HEK293 (cell line): ENCODE measurements around the gene HSPA8.

Experiments used
- CTCF ChIA-PET: fragments of 350-600 bp; formaldehyde crosslinking; extraction: SDS; loops from one replicate; lab custom pipeline; 2021; ENCODE audit warnings: antibody characterized with exemption; lab: Yijun Ruan, JAX
- POLR2A ChIA-PET: fragments of 300-600 bp; formaldehyde crosslinking; extraction: SDS; loops from one replicate; lab custom pipeline; 2020; ENCODE audit warnings: antibody characterized with exemption, inconsistent platforms; lab: Yijun Ruan, JAX
- H3K27ac ChIP-seq: fragments of 200-500 bp; sonication (Bioruptor generic); 2 replicates; pipeline ENCODE4 v1.5.1; 2014; ENCODE audit warnings: low read depth, low read length, control low read depth, inconsistent platforms; ENCODE audit errors: extremely low read depth
- H3K36me3 ChIP-seq, 2 experiments: fragments of 200-500 bp in 1 of 2; sonication (Bioruptor generic) in 1 of 2; 1 replicate in 1 of 2; 2 replicates in 1 of 2; pipeline ENCODE4 v1.5.1; 2014 to 2017; ENCODE audit warnings: inconsistent platforms in 2 of 2, low read length in 2 of 2; ENCODE audit not compliant: control insufficient read depth in 2 of 2, insufficient read depth in 1 of 2
- H3K4me1 ChIP-seq: fragments of 200-500 bp; sonication (Bioruptor generic); 2 replicates; pipeline ENCODE4 v1.5.1; 2014; ENCODE audit warnings: mild to moderate bottlenecking, low read length, inconsistent platforms; ENCODE audit not compliant: control insufficient read depth, insufficient read depth
- H3K4me3 ChIP-seq: 2 replicates; pipeline ENCODE4 v1.5.1; 2011; ENCODE audit warnings: low read depth, mild to moderate bottlenecking, control low read depth, low read length, moderate library complexity
- H3K9me3 ChIP-seq: fragments of 200-500 bp; sonication (Bioruptor generic); 2 replicates; pipeline ENCODE4 v1.5.1; 2014; ENCODE audit warnings: low read depth, low read length, inconsistent platforms; ENCODE audit not compliant: control insufficient read depth, insufficient read depth
- BCL11B ChIP-seq: fragments of 450-650 bp; formaldehyde crosslinking; IDR thresholded peaks from 2 replicates; pipeline ENCODE4 v1.5.1; 2016; ENCODE audit warnings: low read depth, missing biosample characterization, missing genetic modification characterization
- CTCF ChIP-seq: fragments of 450-650 bp; formaldehyde crosslinking; IDR thresholded peaks from 2 replicates; pipeline ENCODE4 v1.5.1; 2016; ENCODE audit warnings: missing biosample characterization, missing genetic modification characterization
- GLI4 ChIP-seq: fragments of 450-650 bp; formaldehyde crosslinking; IDR thresholded peaks from 2 replicates; pipeline ENCODE4 v1.5.1; 2016; ENCODE audit warnings: missing biosample characterization, missing genetic modification characterization
- MZF1 ChIP-seq: fragments of 450-650 bp; formaldehyde crosslinking; IDR thresholded peaks from 2 replicates; pipeline ENCODE4 v1.5.1; 2017; ENCODE audit warnings: missing biosample characterization, missing genetic modification characterization, borderline replicate concordance
- SP3 ChIP-seq: fragments of 450-650 bp; formaldehyde crosslinking; IDR thresholded peaks from 2 replicates; pipeline ENCODE4 v1.5.1; 2016; ENCODE audit warnings: missing biosample characterization, missing genetic modification characterization
- ZBTB1 ChIP-seq: fragments of 450-650 bp; formaldehyde crosslinking; IDR thresholded peaks from 2 replicates; pipeline ENCODE4 v1.5.1; 2016; ENCODE audit warnings: missing biosample characterization, missing genetic modification characterization
- ZFP3 ChIP-seq: fragments of 450-650 bp; formaldehyde crosslinking; IDR thresholded peaks from 2 replicates; pipeline ENCODE4 v1.5.1; 2016; ENCODE audit warnings: low read depth, missing biosample characterization, missing genetic modification characterization
- ZNF121 ChIP-seq: fragments of 450-650 bp; formaldehyde crosslinking; IDR thresholded peaks from 2 replicates; pipeline ENCODE4 v1.5.1; 2016; ENCODE audit warnings: missing biosample characterization, missing genetic modification characterization
- ZNF133 ChIP-seq: fragments of 450-650 bp; formaldehyde crosslinking; IDR thresholded peaks from 2 replicates; pipeline ENCODE4 v1.5.1; 2016; ENCODE audit warnings: missing biosample characterization, missing genetic modification characterization
- ZNF169 ChIP-seq: fragments of 450-650 bp; formaldehyde crosslinking; IDR thresholded peaks from 2 replicates; pipeline ENCODE4 v1.5.1; 2016; ENCODE audit warnings: missing biosample characterization, missing genetic modification characterization
- ZNF2 ChIP-seq: fragments of 450-650 bp; formaldehyde crosslinking; IDR thresholded peaks from 2 replicates; pipeline ENCODE4 v1.5.1; 2016; ENCODE audit warnings: missing biosample characterization, missing genetic modification characterization
- ZNF521 ChIP-seq: fragments of 450-650 bp; formaldehyde crosslinking; IDR thresholded peaks from 2 replicates; pipeline ENCODE4 v1.5.1; 2017; ENCODE audit warnings: missing biosample characterization, mild to moderate bottlenecking, missing genetic modification characterization
- ZNF561 ChIP-seq: fragments of 450-650 bp; IDR thresholded peaks from 2 replicates; pipeline ENCODE4 v1.5.1; 2018; ENCODE audit warnings: missing biosample characterization, missing genetic modification characterization, borderline replicate concordance
- ZNF843 ChIP-seq: fragments of 450-650 bp; formaldehyde crosslinking; IDR thresholded peaks from 2 replicates; pipeline ENCODE4 v1.5.1; 2016; ENCODE audit warnings: missing biosample characterization, missing genetic modification characterization
- ZSCAN16 ChIP-seq: fragments of 450-650 bp; formaldehyde crosslinking; IDR thresholded peaks from 2 replicates; pipeline ENCODE4 v1.5.1; 2016; ENCODE audit warnings: missing biosample characterization, missing genetic modification characterization
- ZSCAN23 ChIP-seq: fragments of 450-650 bp; formaldehyde crosslinking; IDR thresholded peaks from 2 replicates; pipeline ENCODE4 v1.5.1; 2016; ENCODE audit warnings: missing biosample characterization, missing genetic modification characterization
- ZXDB ChIP-seq: fragments of 450-650 bp; formaldehyde crosslinking; IDR thresholded peaks from 2 replicates; pipeline ENCODE4 v1.5.1; 2016; ENCODE audit warnings: missing biosample characterization, missing genetic modification characterization
- TF ChIP-seq, protein P1 (sequence below): fragments of 450-650 bp; formaldehyde crosslinking; IDR thresholded peaks from 2 replicates; pipeline ENCODE4 v1.5.1; 2016; ENCODE audit warnings: missing biosample characterization, missing genetic modification characterization
- TF ChIP-seq, protein P2 (sequence below): fragments of 450-650 bp; formaldehyde crosslinking; IDR thresholded peaks from 2 replicates; pipeline ENCODE4 v1.5.1; 2017; ENCODE audit warnings: missing biosample characterization, missing genetic modification characterization
- TF ChIP-seq, protein P3 (sequence below): fragments of 450-650 bp; formaldehyde crosslinking; IDR thresholded peaks from 2 replicates; pipeline ENCODE4 v1.5.1; 2016; ENCODE audit warnings: missing biosample characterization, missing genetic modification characterization, borderline replicate concordance

The HSPA8 gene

GRCh38 chr11:123046473-123047259 is 15.3 kb downstream of the HSPA8 start:
- H3K27ac ChIP-seq: no peak overlapping the region
- CTCF ChIA-PET: interaction anchor here (1.2 to 2.2 kb wide), 2 partner anchors 26 to 183 kb away, joined by 4 to 10 read pairs; no protein-coding TSS in a partner anchor
- no peaks in the 10 kb centered on the region for H3K9me3 ChIP-seq
- H3K4me1 ChIP-seq: no peaks in the 10 kb centered on the region
- H3K4me3 ChIP-seq: no peak overlapping the region
- no peaks in the 10 kb centered on the region for H3K36me3 ChIP-seq
- no peak for TF ChIP-seq ZNF561
- TF ChIP-seq ZBTB1 (tag by site-specific recombination): no peak
- TF ChIP-seq ZNF121: no peak
- TF ChIP-seq ZNF169 (tag by site-specific recombination): no peak
- TF ChIP-seq, protein P1, sequence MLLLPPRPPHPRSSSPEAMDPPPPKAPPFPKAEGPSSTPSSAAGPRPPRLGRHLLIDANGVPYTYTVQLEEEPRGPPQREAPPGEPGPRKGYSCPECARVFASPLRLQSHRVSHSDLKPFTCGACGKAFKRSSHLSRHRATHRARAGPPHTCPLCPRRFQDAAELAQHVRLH (tag by site-specific recombination): no peak
- TF ChIP-seq MZF1 (tag by site-specific recombination): no peak
- TF ChIP-seq, protein P2, sequence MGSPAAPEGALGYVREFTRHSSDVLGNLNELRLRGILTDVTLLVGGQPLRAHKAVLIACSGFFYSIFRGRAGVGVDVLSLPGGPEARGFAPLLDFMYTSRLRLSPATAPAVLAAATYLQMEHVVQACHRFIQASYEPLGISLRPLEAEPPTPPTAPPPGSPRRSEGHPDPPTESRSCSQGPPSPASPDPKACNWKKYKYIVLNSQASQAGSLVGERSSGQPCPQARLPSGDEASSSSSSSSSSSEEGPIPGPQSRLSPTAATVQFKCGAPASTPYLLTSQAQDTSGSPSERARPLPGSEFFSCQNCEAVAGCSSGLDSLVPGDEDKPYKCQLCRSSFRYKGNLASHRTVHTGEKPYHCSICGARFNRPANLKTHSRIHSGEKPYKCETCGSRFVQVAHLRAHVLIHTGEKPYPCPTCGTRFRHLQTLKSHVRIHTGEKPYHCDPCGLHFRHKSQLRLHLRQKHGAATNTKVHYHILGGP: no peak
- no peak for TF ChIP-seq ZFP3 (tag by site-specific recombination)
- TF ChIP-seq BCL11B (tag by site-specific recombination): no peak
- TF ChIP-seq ZNF133 (tag by site-specific recombination): no peak
- no peak for TF ChIP-seq ZSCAN16 (tag by site-specific recombination)
- TF ChIP-seq, protein P3, sequence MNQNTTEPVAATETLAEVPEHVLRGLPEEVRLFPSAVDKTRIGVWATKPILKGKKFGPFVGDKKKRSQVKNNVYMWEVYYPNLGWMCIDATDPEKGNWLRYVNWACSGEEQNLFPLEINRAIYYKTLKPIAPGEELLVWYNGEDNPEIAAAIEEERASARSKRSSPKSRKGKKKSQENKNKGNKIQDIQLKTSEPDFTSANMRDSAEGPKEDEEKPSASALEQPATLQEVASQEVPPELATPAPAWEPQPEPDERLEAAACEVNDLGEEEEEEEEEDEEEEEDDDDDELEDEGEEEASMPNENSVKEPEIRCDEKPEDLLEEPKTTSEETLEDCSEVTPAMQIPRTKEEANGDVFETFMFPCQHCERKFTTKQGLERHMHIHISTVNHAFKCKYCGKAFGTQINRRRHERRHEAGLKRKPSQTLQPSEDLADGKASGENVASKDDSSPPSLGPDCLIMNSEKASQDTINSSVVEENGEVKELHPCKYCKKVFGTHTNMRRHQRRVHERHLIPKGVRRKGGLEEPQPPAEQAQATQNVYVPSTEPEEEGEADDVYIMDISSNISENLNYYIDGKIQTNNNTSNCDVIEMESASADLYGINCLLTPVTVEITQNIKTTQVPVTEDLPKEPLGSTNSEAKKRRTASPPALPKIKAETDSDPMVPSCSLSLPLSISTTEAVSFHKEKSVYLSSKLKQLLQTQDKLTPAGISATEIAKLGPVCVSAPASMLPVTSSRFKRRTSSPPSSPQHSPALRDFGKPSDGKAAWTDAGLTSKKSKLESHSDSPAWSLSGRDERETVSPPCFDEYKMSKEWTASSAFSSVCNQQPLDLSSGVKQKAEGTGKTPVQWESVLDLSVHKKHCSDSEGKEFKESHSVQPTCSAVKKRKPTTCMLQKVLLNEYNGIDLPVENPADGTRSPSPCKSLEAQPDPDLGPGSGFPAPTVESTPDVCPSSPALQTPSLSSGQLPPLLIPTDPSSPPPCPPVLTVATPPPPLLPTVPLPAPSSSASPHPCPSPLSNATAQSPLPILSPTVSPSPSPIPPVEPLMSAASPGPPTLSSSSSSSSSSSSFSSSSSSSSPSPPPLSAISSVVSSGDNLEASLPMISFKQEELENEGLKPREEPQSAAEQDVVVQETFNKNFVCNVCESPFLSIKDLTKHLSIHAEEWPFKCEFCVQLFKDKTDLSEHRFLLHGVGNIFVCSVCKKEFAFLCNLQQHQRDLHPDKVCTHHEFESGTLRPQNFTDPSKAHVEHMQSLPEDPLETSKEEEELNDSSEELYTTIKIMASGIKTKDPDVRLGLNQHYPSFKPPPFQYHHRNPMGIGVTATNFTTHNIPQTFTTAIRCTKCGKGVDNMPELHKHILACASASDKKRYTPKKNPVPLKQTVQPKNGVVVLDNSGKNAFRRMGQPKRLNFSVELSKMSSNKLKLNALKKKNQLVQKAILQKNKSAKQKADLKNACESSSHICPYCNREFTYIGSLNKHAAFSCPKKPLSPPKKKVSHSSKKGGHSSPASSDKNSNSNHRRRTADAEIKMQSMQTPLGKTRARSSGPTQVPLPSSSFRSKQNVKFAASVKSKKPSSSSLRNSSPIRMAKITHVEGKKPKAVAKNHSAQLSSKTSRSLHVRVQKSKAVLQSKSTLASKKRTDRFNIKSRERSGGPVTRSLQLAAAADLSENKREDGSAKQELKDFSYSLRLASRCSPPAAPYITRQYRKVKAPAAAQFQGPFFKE: no peak
- TF ChIP-seq ZNF521 (tag by site-specific recombination): no peak
- TF ChIP-seq SP3: no peak
- no peak for TF ChIP-seq ZSCAN23
- no peak for TF ChIP-seq ZNF2 (tag by site-specific recombination)
- no peak for TF ChIP-seq CTCF
- TF ChIP-seq GLI4 (tag by site-specific recombination): no peak
- TF ChIP-seq ZNF843 (tag by site-specific recombination): no peak
- no peak for TF ChIP-seq ZXDB (tag by site-specific recombination)
- POLR2A ChIA-PET: interaction anchor here (1.7 kb wide), 1 partner anchor 16 kb away, joined by 10 read pairs; the partner anchor contains the start of gene HSPA8
